ENCODE data around the gene CIPC.

The CIPC gene

GRCh38 chr14:77103475-77103874, 5.4 kb downstream of the CIPC start:
- no peak for DNase-seq (ENCODE audit: low spot score)

GRCh38 chr14:77103951-77104350, 5.9 kb downstream of the CIPC start:
- no peak for DNase-seq (ENCODE audit: low spot score)

GRCh38 chr14:77104393-77104792, 6.3 kb downstream of the CIPC start:
- no peak for DNase-seq (ENCODE audit: low spot score)

- no peak for DNase-seq (ENCODE audit: low spot score)
Measured at GRCh38 chr14:77105145-77105939, 7.3 kb downstream of the CIPC start.

GRCh38 chr14:77106666-77107065, 8.6 kb downstream of the CIPC start:
- DNase-seq (ENCODE audit: low spot score), result no peak

- DNase-seq (ENCODE audit: low spot score), result no peak
Measured at GRCh38 chr14:77107228-77107627, 9.2 kb downstream of the CIPC start.

- no peak for DNase-seq (ENCODE audit: low spot score)
Measured at GRCh38 chr14:77108753-77109152, 10.7 kb downstream of the CIPC start.

GRCh38 chr14:77109656-77110055, 11.6 kb downstream of the CIPC start:
- no peak for DNase-seq (ENCODE audit: low spot score)

GRCh38 chr14:77110286-77110685, 12.2 kb downstream of the CIPC start:
- DNase-seq (ENCODE audit: low spot score), result no peak

- no peak for DNase-seq (ENCODE audit: low spot score)
Measured at GRCh38 chr14:77111021-77111420, 13.0 kb downstream of the CIPC start.

GRCh38 chr14:77113644-77114043, 15.6 kb downstream of the CIPC start:
- DNase-seq (ENCODE audit: low spot score), result no peak

GRCh38 chr14:77114609-77115008, 16.6 kb downstream of the CIPC start:
- DNase-seq (ENCODE audit: low spot score), result no peak

- DNase-seq (ENCODE audit: low spot score), result no peak
Measured at GRCh38 chr14:77116172-77116817, 18.2 kb downstream of the CIPC start.

- DNase-seq (ENCODE audit: low spot score), result no peak
Measured at GRCh38 chr14:77119851-77120250, 21.8 kb downstream of the CIPC start.

GRCh38 chr14:77120771-77121743, 23.0 kb downstream of the CIPC start:
- no peak for DNase-seq (ENCODE audit: low spot score)

- no peak for DNase-seq (ENCODE audit: low spot score)
Measured at GRCh38 chr14:77122526-77123125, 24.6 kb downstream of the CIPC start.

GRCh38 chr14:77123381-77124325, 25.6 kb downstream of the CIPC start:
- no peak for DNase-seq (ENCODE audit: low spot score)

GRCh38 chr14:77124345-77125280, 26.6 kb downstream of the CIPC start:
- peak; percentile 89 for DNase-seq (ENCODE audit: low spot score)

GRCh38 chr14:77125281-77125801, 27.3 kb downstream of the CIPC start:
- no peak for DNase-seq (ENCODE audit: low spot score)
